MM.1S (cell line): ENCODE data around the gene AEN.

Experiments used
- CTCF ChIP-seq: fragments of 300-600 bp; sonication (generic); IDR thresholded peaks from 2 replicates; pipeline ENCODE4 v1.5.1; 2016; ENCODE audit warnings: antibody characterized with exemption, low read length, mixed read lengths
- EZH2 ChIP-seq: fragments of 300-600 bp; sonication (generic); optimal IDR thresholded peaks from 2 replicates; pipeline ENCODE3; 2017; ENCODE audit warnings: low read depth, mild to moderate bottlenecking, antibody characterized with exemption, low read length, mixed read lengths
- EZH2phosphoT487 ChIP-seq: fragments of 300-600 bp; sonication (generic); IDR thresholded peaks from 2 replicates; pipeline ENCODE4 v1.6.1; 2018; ENCODE audit warnings: antibody characterized with exemption, low read length

- TF ChIP-seq CTCF (no peak), EZH2 (no peak), EZH2phosphoT487 (no peak)
Observed at GRCh38 chr15:88654430-88655102, 33.4 kb downstream of the AEN start.
